NAMALWA (cell line): Measurements from ENCODE around the gene OTOGL.

Experiments
- DNase-seq: peaks from one replicate; pipeline ENCODE4 v3.0.0-alpha.2; 2015; ENCODE audit warnings: low spot score

OTOGL gene

DNA sequence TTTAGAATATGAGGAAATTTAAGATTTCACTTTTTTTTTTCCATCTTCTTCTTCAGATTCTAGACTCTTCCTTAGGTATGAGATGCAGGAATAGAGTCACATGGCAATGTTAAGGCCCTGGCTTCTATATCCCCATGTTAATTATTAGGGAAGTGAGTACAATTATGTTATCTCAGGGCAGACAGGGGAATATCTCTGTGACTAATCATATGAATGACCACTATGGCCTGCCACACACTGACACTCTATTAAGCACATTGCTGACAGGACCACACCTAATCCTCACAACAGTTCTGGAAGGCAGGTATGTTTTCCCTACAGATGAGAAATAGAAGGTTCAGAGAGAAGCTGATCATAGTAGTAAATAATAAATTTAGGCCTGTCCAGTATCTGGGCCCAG lies 275.3 kb downstream of the OTOGL start:
- no peak for DNase-seq

DNA sequence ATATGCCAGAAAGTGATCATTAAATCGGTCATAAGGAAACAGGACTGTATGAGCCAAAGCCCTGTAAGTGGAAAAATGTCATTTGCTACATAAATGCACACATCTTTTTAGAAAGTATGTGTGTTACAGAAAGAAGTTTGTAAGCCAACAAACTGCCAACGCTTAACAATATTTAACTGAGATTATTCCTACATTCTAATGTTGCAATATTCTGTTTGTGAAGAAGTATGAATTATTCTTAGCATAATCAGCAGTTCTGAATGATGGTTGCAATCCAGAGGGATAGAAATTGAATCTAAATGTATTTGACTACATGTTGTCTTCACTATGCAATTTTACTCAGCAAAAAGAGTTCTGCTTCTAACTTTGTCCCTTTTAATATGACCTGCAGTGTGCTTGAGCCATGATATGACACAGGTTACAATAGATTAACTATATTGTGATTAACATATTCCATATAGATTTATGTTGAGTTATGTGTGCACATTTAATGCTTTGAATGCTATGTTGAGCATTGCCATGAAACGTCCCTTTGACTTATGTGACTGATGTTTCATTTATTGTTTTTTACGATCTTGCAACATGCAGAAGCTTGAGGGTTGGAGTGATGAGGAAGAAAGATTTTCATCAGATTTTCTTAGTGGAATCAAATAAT lies 277.9 kb downstream of the OTOGL start:
- no peak for DNase-seq

GRCh38 chr12:80381121-80381520 lies 281.8 kb downstream of the OTOGL start:
- no peak for DNase-seq

DNA sequence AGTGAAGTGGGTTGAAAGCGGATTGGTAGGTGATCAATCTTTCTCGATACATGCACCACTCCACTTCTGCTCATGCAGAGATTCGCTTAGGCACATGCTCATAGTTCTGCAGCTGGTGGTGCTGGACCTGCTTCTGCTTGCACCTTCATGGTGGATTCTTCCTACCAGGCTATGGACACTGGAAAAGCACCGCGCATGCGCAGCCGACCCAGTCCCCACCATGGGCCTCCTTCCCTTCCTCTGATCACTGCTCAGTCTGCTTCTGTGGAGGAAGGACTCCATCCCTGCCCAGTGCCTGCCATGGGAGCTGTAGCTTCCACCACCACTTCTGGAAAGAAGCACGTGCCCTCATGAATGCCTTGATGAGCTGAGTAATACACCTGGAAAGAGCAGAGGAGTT lies 282.9 kb downstream of the OTOGL start:
- DNase-seq = no peak

DNA sequence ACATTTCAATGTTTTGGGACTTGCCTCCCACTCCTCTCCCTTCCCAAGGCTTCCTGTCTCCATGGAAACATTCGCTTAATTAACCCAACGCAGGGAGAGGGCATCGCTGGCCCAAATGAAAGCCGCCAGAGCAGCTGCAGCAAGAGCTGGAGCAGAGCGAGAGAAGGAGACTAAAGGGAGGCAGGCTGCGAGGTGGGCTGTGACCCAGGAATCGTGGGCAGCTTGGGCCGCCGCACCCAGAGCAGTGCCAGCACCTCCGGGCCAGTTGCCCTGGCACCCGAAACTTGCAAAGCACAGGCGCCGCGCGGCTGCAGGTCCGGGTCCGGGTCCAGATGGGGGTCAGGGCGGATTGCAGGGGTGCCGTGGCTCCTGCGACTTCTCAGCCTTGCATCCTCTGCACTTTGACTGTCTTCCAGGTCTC lies 301.2 kb downstream of the OTOGL start:
- DNase-seq = no peak

GRCh38 chr12:80401191-80401590 lies 301.9 kb downstream of the OTOGL start:
- DNase-seq = no peak

- DNase-seq = no peak
Observed at GRCh38 chr12:80404629-80405028, 305.3 kb downstream of the OTOGL start.

GRCh38 chr12:80406253-80406652 lies 306.9 kb downstream of the OTOGL start:
- DNase-seq = peak; percentile 7

DNA sequence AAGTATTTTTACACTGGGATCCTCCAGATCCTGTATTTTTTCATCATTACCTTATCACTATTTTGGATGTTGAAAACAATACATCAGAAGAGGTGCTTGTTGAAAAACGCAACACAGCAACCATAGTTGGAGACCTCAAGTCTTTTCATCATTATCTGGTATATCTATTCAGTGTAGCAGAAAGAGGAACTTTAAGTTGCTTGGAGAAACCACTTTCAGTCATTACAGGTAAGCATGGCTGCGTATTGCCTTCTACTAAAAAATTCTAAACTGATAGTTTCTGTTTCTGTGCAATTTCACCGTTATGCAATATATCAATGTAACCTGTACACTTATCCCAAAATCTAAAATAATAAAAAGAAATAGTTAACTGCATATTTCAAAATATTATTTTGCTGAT lies 312.4 kb downstream of the OTOGL start:
- no peak for DNase-seq

- peak; percentile 76 for DNase-seq
Observed at GRCh38 chr12:80412343-80412953, 313.1 kb downstream of the OTOGL start.

GRCh38 chr12:80413462-80413861 lies 314.1 kb downstream of the OTOGL start:
- peak; percentile 25 for DNase-seq

DNA sequence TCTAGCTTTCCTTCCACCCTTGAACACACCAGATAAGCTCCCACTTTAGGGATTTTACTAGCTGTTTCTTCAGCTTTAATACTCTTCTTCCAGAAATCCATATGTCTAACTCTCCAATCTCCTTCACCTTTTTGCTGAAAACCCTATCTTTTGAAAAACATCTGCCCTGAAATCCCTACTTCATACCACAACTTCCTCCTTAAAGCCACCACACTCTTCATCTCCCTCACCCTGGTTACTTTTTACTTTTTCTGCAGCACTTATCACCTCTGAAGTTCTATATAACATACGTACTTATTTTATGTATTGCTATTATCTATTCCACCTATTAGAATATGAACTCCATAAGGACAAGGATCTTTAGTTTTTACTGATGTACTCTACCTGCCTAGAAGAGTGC lies 316.1 kb downstream of the OTOGL start:
- DNase-seq = no peak

DNA sequence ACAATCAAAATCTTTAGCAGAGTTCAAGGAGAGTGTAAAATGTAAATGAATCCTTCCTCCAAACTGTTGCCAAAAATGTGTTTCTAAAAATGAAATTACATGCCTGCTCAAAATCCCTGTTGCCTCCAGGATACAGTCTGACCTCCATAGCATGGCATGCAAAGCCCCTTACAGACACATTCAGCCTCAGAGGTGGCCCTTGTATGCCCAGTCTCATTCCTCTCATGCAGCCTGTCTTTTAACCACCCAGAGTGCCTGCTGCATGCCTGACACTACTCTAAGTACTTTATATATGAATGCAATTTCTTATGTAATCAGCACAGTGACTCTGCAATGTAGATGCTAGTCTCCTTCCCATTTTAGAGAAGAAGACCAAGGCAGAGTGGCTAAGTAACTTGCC lies 320.3 kb downstream of the OTOGL start:
- no peak for DNase-seq

DNA sequence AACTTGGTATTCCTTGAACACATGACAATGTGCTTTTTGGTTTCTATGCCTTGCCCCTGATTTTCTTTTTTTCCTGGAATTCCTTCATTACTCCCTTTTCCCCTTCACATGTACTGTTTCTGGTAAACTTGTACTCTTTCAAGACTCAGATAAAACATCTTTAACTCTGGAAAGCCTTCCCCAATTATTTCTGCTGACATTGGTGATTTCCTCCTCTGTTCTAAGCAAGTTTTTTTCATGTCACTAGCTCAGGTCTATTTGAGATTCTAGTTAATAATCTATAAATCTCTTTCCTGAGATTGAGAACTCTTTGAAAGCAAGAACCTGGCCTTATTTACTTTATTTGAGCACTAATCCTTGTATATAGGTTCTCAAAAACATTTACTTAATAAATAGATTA lies 320.7 kb downstream of the OTOGL start:
- DNase-seq = no peak

DNA sequence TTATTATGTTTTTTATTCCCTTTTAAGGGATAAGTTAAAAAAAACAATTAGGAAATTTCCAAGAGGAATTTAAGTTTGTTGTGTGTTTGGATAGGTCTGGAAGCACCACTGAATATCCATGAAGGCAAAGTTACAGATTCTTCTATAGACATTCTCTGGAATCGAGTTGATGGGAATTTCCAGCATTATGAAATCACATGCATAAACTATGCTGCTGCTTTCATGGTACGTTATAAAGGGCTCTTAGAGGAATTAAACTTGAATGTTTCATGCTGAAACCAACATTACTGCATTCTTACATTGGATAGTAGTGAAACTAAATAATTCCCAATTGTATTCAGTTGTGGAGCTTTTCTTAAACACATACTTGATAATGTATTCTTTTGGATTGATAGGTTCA lies 323.2 kb downstream of the OTOGL start:
- DNase-seq = no peak
